MM.1S (cell line): ENCODE data around the gene HPS4.

Experiments used
- CTCF ChIP-seq: fragments of 300-600 bp; sonication (generic); IDR thresholded peaks from 2 replicates; pipeline ENCODE4 v1.5.1; 2016; ENCODE audit warnings: antibody characterized with exemption, low read length, mixed read lengths
- EZH2 ChIP-seq: fragments of 300-600 bp; sonication (generic); optimal IDR thresholded peaks from 2 replicates; pipeline ENCODE3; 2017; ENCODE audit warnings: low read depth, mild to moderate bottlenecking, antibody characterized with exemption, low read length, mixed read lengths
- EZH2phosphoT487 ChIP-seq: fragments of 300-600 bp; sonication (generic); IDR thresholded peaks from 2 replicates; pipeline ENCODE4 v1.6.1; 2018; ENCODE audit warnings: antibody characterized with exemption, low read length

GRCh38 chr22:26466196-26466595 is 17.4 kb downstream of the HPS4 start:
- TF ChIP-seq EZH2phosphoT487 = no peak
- TF ChIP-seq CTCF = no peak
- TF ChIP-seq EZH2 = no peak
